IPS-20b (cell line): ENCODE measurements around the gene ARHGEF19.
"Not testable (repeated sequence)": the region's sequence is repeated elsewhere in the genome, so short reads cannot be mapped to it uniquely, and the experiment has no call there.

Source experiments
- H3K27ac ChIP-seq: one replicate; pipeline ENCODE4 v1.5.1; 2013; ENCODE audit warnings: low read length
- H3K27me3 ChIP-seq: 2 replicates; pipeline ENCODE4 v1.6.1; 2013; ENCODE audit warnings: mild to moderate bottlenecking, low read length, inconsistent platforms; ENCODE audit not compliant: insufficient read depth
- H3K36me3 ChIP-seq: 2 replicates; pipeline ENCODE4 v1.6.1; 2013; ENCODE audit warnings: low read depth, mild to moderate bottlenecking, inconsistent platforms, low read length, moderate library complexity; ENCODE audit not compliant: insufficient read depth
- H3K4me1 ChIP-seq: 2 replicates; pipeline ENCODE4 v1.6.1; 2013; ENCODE audit warnings: mild to moderate bottlenecking, control low read depth, inconsistent platforms, low read length, moderate library complexity; ENCODE audit not compliant: insufficient read depth
- H3K4me3 ChIP-seq: 2 replicates; pipeline ENCODE4 v1.5.1; 2013; ENCODE audit warnings: mild to moderate bottlenecking, low read length, inconsistent platforms
- H3K9ac ChIP-seq: 2 replicates; pipeline ENCODE4 v1.6.1; 2013; ENCODE audit warnings: low read depth, mild to moderate bottlenecking, inconsistent platforms, low read length, moderate library complexity
- H3K9me3 ChIP-seq: 2 replicates; pipeline ENCODE4 v1.6.1; 2013; ENCODE audit warnings: mild to moderate bottlenecking, low read depth, low read length, inconsistent platforms; ENCODE audit not compliant: insufficient read depth

The ARHGEF19 gene

GRCh38 chr1:16250524-16251251, 38.2 kb upstream of the ARHGEF19 start:
- Histone ChIP-seq H3K36me3 (peaks cover 75% of the 10 kb centered on the region), H3K27me3 (no peaks in the 10 kb centered on the region), H3K4me3 (no peak overlapping the region), H3K9me3 (no peaks in the 10 kb centered on the region), H3K9ac (no peak overlapping the region), H3K27ac (no peak overlapping the region), H3K4me1 (no peaks in the 10 kb centered on the region)

- Histone ChIP-seq H3K4me3 (no peak overlapping the region), H3K36me3 (peaks cover 65% of the 10 kb centered on the region), H3K27me3 (no peaks in the 10 kb centered on the region), H3K4me1 (no peaks in the 10 kb centered on the region), H3K27ac (no peak overlapping the region), H3K9me3 (no peaks in the 10 kb centered on the region), H3K9ac (no peak overlapping the region)
Measured at GRCh38 chr1:16249596-16250241, 37.3 kb upstream of the ARHGEF19 start.

- Histone ChIP-seq H3K4me3 (no peak overlapping the region), H3K9ac (no peak overlapping the region), H3K27me3 (no peaks in the 10 kb centered on the region), H3K36me3 (peaks cover 58% of the 10 kb centered on the region), H3K9me3 (no peaks in the 10 kb centered on the region), H3K4me1 (no peaks in the 10 kb centered on the region), H3K27ac (no peak overlapping the region)
Measured at GRCh38 chr1:16248603-16249516, 36.4 kb upstream of the ARHGEF19 start.

GRCh38 chr1:16248007-16248436, 35.6 kb upstream of the ARHGEF19 start:
- Histone ChIP-seq H3K9me3 (no peaks in the 10 kb centered on the region), H3K4me1 (no peaks in the 10 kb centered on the region), H3K36me3 (peaks cover 49% of the 10 kb centered on the region)

GRCh38 chr1:16247441-16247840, 35.0 kb upstream of the ARHGEF19 start:
- no peaks in the 10 kb centered on the region for H3K4me1 ChIP-seq

More at GRCh38 chr1:16248007-16248436, 35.6 kb upstream of the ARHGEF19 start:
- no peak overlapping the region for H3K4me3 ChIP-seq
- H3K27ac ChIP-seq = no peak overlapping the region
- H3K27me3 ChIP-seq = no peaks in the 10 kb centered on the region
- no peak overlapping the region for H3K9ac ChIP-seq

GRCh38 chr1:16246961-16247360, 34.5 kb upstream of the ARHGEF19 start:
- Histone ChIP-seq H3K4me1 (no peaks in the 10 kb centered on the region), H3K36me3 (peaks cover 39% of the 10 kb centered on the region), H3K27ac (no peak overlapping the region), H3K9ac (no peak overlapping the region), H3K9me3 (no peaks in the 10 kb centered on the region), H3K27me3 (no peaks in the 10 kb centered on the region), H3K4me3 (no peak overlapping the region)

More at GRCh38 chr1:16247441-16247840, 35.0 kb upstream of the ARHGEF19 start:
- H3K4me3 ChIP-seq = no peak overlapping the region
- H3K9me3 ChIP-seq = no peaks in the 10 kb centered on the region
- no peak overlapping the region for H3K27ac ChIP-seq
- H3K36me3 ChIP-seq = peaks cover 44% of the 10 kb centered on the region
- no peak overlapping the region for H3K9ac ChIP-seq
- H3K27me3 ChIP-seq = no peaks in the 10 kb centered on the region

GRCh38 chr1:16246239-16246638, 33.8 kb upstream of the ARHGEF19 start:
- not testable (repeated sequence) for H3K9ac ChIP-seq, H3K27me3 ChIP-seq, H3K4me3 ChIP-seq, H3K9me3 ChIP-seq, H3K27ac ChIP-seq, H3K4me1 ChIP-seq
- H3K36me3 ChIP-seq = peaks cover 32% of the 10 kb centered on the region

GRCh38 chr1:16245476-16246196, 33.2 kb upstream of the ARHGEF19 start:
- no peaks in the 10 kb centered on the region for H3K4me1 ChIP-seq
- H3K27me3 ChIP-seq = no peaks in the 10 kb centered on the region
- H3K36me3 ChIP-seq = peaks cover 26% of the 10 kb centered on the region
- H3K9me3 ChIP-seq = no peaks in the 10 kb centered on the region
- no peak overlapping the region for H3K27ac ChIP-seq
- H3K4me3 ChIP-seq = no peak overlapping the region
- H3K9ac ChIP-seq = no peak overlapping the region

- H3K36me3 ChIP-seq = peaks cover 19% of the 10 kb centered on the region; the same call in 1 of the 2 replicates
- H3K27ac ChIP-seq = no peak overlapping the region
- no peaks in the 10 kb centered on the region for H3K4me1 ChIP-seq
- H3K27me3 ChIP-seq = no peaks in the 10 kb centered on the region
- no peaks in the 10 kb centered on the region for H3K9me3 ChIP-seq
- no peak overlapping the region for H3K9ac ChIP-seq
- H3K4me3 ChIP-seq = no peak overlapping the region
Measured at GRCh38 chr1:16244650-16245285, 32.3 kb upstream of the ARHGEF19 start.

- Histone ChIP-seq H3K4me3 (no peak overlapping the region), H3K4me1 (no peaks in the 10 kb centered on the region), H3K9me3 (no peaks in the 10 kb centered on the region), H3K9ac (0 out of 2 replicates have a peak overlapping the region, but pooled peaks have one; percentile 12), H3K27ac (no peak overlapping the region), H3K27me3 (no peaks in the 10 kb centered on the region), H3K36me3 (peaks cover 12% of the 10 kb centered on the region; the same call in 1 of the 2 replicates)
Measured at GRCh38 chr1:16243936-16244649, 31.6 kb upstream of the ARHGEF19 start.
